GM12872 (cell line): Measurements from ENCODE around the gene NPAS1.

Experiments
- TF ChIP-seq, protein P1 (sequence below): IDR thresholded peaks from 3 replicates; pipeline ENCODE4 v1.5.1; 2011; ENCODE audit warnings: low read depth, mild to moderate bottlenecking, low read length, moderate library complexity; ENCODE audit not compliant: insufficient read depth

Gene NPAS1

GRCh38 chr19:47070756-47071155, 51.1 kb downstream of the NPAS1 start:
- TF ChIP-seq, protein P1, sequence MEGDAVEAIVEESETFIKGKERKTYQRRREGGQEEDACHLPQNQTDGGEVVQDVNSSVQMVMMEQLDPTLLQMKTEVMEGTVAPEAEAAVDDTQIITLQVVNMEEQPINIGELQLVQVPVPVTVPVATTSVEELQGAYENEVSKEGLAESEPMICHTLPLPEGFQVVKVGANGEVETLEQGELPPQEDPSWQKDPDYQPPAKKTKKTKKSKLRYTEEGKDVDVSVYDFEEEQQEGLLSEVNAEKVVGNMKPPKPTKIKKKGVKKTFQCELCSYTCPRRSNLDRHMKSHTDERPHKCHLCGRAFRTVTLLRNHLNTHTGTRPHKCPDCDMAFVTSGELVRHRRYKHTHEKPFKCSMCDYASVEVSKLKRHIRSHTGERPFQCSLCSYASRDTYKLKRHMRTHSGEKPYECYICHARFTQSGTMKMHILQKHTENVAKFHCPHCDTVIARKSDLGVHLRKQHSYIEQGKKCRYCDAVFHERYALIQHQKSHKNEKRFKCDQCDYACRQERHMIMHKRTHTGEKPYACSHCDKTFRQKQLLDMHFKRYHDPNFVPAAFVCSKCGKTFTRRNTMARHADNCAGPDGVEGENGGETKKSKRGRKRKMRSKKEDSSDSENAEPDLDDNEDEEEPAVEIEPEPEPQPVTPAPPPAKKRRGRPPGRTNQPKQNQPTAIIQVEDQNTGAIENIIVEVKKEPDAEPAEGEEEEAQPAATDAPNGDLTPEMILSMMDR = no peak

- TF ChIP-seq, protein P1 = no peak
Measured at GRCh38 chr19:47071731-47072130, 52.1 kb downstream of the NPAS1 start.

- TF ChIP-seq, protein P1 = no peak
Measured at GRCh38 chr19:47072323-47072722, 52.7 kb downstream of the NPAS1 start.

- TF ChIP-seq, protein P1 = no peak
Measured at GRCh38 chr19:47073574-47073973, 53.9 kb downstream of the NPAS1 start.

GRCh38 chr19:47074621-47075020, 55.0 kb downstream of the NPAS1 start:
- TF ChIP-seq, protein P1 = no peak

- TF ChIP-seq, protein P1 = no peak
Measured at GRCh38 chr19:47075179-47075810, 55.7 kb downstream of the NPAS1 start.

- TF ChIP-seq, protein P1 = no peak
Measured at GRCh38 chr19:47075941-47076340, 56.3 kb downstream of the NPAS1 start.
